Stimulated activated CD8-positive, alpha-beta memory T cell treated with anti-CD3 and anti-CD28 coated beads, Interleukin-12 subunit alpha, Interleukin-12 subunit beta, amount 100 ng/mL, for 24 hours (primary cell): ENCODE data around the gene EVI5.
"Not testable (repeated sequence)": the region's sequence is repeated elsewhere in the genome, so short reads cannot be mapped to it uniquely, and the experiment has no call there.

Experiments
- DNase-seq: peaks from one replicate; pipeline ENCODE4 v3.0.0-alpha.2; 2020; ENCODE audit errors: extremely low read depth

EVI5 gene

DNA sequence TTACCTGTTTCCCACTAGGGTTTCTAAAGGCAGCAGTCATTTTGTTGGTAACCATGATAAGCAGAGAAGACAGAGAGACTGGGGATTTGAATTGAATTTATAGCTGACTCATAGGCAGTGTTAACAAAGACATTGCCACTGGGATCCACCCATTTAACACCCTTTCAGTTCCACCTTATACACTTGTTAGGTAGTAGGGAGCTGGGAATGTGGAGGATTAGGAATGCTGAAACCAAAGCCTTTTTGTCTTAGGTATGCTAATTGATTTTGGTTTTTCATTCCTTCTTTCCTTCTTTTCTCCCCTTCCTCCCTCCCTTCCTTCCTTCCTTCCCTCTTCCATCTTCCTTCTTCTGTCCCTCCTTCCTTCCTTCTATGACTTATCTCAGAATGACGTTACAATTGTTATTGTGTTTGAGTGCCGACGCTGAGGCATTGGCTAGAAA is 7.5 kb upstream of the EVI5 start:
- DNase-seq = no peak

- DNase-seq = no peak
These were observed 6.7 kb upstream of the EVI5 start for GRCh38 chr1:92791487-92792066.

- no peak for DNase-seq
These were observed 6.0 kb upstream of the EVI5 start for GRCh38 chr1:92790867-92791266.

GRCh38 chr1:92790081-92790480 is 5.2 kb upstream of the EVI5 start:
- DNase-seq = no peak

DNA sequence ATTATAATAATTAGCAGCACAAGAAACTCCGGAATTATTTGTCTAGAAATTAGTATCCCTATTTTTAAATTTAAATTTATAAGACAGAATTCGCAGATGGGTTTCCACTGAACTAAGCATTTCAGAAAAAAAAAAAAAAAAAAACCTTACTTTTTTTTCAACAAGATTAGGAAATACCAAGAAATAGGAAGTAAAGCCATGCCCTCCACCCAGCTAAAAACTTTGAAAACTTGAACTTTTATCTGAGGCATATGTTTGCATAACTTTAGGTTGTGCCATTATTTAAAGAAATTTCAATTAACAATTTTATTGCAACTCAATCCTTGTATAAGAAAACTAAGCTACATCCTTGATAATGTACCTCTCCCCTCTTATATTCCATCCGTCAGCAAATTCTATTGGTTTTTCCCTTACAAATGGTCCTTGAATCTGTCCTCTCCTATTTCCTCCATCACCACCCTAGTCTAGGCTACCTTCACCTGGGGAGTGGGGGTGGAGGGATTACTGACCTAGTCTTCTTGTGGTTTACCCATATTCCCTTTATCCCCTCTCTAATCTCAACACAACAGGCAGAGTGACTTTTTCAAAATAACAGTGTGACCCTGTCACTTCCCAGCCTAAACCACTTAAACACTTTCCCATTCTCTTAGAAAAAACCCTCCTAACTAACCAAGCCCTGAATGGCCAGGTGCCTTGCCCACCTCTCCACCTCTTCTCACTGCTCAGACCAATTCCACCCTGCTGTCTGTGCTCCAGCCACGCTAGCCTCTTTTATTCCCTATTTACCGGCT is 1.4 kb upstream of the EVI5 start:
- DNase-seq = no peak

GRCh38 chr1:92784021-92784638 is 778 bp downstream of the EVI5 start:
- no peak for DNase-seq

DNA sequence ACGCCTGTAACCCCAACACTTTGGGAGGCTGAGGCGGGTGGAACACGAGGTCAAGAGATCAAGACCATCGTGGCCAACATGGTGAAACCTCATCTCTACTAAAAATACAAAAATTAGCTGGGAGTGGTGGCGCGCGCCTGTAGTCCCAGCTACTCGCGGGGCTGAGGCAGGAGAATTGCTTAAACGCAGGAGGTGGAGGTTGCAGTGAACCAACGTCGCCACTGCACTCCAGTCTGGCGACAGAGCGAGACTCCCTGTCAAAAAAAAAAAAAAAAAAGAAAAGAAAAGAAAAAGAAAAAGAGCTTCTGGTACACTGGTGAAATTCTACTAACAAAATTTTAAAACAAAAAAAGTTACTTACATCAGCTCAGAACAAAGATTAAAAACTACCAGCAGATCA is 1.4 kb downstream of the EVI5 start:
- not testable (repeated sequence) for DNase-seq

- no peak for DNase-seq
These were observed 6.5 kb downstream of the EVI5 start for GRCh38 chr1:92778376-92778775.

DNA sequence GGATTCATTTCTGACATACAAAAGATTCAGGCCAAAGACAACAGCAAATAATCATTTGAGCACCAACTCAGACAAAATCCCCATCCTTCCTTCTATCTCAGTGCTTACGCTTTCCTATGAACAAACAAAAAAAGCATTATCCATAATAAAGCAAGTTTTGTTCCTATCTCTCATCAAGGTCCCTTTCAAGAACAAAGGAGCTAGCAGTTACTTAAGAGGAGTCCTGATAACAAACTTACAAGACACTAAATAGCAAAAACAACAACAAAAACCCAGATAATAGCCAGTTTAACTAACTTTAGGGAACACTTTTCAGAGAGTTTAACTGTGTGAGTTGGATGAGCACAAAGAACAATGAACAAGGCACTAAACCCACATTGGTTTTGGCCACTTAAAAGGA is 10.5 kb downstream of the EVI5 start:
- DNase-seq = no peak

- not testable (repeated sequence) for DNase-seq
These were observed 11.2 kb downstream of the EVI5 start for GRCh38 chr1:92773749-92774148.

- no peak for DNase-seq
These were observed 15.1 kb downstream of the EVI5 start for GRCh38 chr1:92769856-92770255.

GRCh38 chr1:92768915-92769314 is 16.0 kb downstream of the EVI5 start:
- DNase-seq = no peak

- no peak for DNase-seq
These were observed 16.6 kb downstream of the EVI5 start for GRCh38 chr1:92768296-92768695.

- no peak for DNase-seq
These were observed 20.8 kb downstream of the EVI5 start for GRCh38 chr1:92764116-92764515.

GRCh38 chr1:92762355-92762754 is 22.6 kb downstream of the EVI5 start:
- DNase-seq = no peak

DNA sequence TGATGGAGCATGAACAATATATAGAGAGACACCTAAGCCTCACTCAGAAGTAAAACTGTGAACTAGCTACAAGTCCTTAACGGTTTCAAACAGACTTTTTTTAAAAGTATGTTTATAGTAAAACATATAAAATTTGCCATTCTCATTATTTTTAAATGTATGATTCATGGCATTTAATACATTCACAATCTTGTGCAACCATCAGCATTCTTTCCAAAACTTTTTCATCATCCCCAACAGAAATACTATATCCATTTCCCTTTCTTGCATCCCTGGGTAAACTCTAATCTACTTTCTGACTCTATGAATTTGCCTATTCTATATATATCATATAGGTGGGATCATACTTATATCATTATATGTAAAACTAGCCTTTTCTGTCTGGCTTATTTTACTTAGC is 25.5 kb downstream of the EVI5 start:
- no peak for DNase-seq

DNA sequence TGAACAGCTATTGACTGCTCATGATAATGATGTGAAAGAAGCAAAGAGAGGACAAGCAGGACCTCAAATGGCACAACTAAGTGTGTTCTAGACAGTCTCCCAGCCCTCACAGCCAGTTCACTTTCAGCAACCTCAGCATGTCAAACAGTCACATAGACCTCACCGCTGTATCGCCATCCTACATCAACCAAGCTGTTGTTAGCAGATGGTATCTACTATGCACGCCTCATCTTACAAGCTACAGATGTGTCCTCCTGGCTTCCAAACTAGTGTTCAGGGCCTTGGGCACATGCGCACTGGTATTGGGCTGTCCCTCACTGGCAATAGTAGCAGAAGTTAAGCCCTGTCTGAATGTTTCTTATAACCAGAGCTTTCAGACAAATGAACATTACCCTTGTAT is 28.4 kb downstream of the EVI5 start:
- DNase-seq = no peak

GRCh38 chr1:92755541-92756461 is 29.1 kb downstream of the EVI5 start:
- no peak for DNase-seq

DNA sequence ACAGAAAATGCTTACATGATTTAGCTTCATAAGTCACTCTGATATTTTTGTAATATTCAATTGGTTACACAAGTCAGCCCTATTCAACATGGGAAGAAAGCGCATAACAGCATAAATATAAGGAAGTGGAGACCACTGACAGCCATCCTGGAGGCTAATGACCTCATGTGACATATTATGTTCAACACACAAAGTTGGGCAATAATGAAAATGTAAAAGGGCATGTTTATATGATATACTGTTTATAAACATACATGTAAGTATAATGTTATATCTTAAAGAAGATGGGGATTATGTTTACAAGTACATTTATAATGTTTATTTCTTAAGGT is 30.2 kb downstream of the EVI5 start:
- no peak for DNase-seq

DNA sequence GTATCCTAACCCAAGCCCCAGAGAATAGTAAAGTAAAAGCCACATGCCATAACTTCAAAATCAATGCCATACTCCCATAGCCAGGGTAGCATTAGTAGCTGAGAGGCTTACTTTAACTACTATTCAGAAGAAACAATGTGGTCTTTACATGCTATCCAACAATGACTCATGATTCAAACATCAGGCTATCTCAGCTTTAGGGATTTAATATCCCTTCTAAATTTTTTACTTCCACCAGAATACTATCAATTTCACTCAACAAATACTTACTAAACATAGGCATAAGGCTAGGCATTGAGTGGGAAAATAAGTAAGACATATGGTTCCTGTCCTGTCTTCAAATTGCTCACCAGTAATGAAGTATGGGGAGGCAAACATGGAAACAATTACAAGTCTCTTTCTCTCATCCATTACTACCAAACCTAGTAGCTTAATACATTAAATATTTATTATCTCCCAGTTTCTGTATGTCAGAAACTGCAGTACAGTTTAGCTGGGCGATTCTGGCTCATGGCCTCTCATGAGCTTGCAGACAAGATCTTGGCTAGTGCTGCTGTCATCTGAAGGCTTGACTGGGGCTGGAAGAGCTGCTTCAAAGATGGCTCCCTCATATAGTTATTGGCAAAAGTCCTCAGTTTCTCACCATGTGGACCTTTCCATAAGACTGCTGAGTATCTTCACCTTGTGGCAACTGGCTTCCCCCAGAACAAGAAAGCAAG is 30.7 kb downstream of the EVI5 start:
- no peak for DNase-seq

GRCh38 chr1:92752719-92753118 is 32.2 kb downstream of the EVI5 start:
- DNase-seq = no peak
